Suprapubic skin (tissue), 3 donors: ENCODE data around the gene ASTN2.

Source experiments
- POLR2A ChIP-seq, 2 donors: fragments of 450-650 bp; IDR thresholded peaks; one replicate each; pipeline ENCODE4 v1.6.1; 2017; ENCODE audit warnings: antibody characterized with exemption in 2 of 2, mild to moderate bottlenecking in 2 of 2, moderate library complexity in 2 of 2
- TF ChIP-seq, protein P1 (sequence below), 2 donors: fragments of 200-600 bp in 1 of 2; fragments of 450-650 bp in 1 of 2; sonication (generic) in 1 of 2; IDR thresholded peaks; one replicate each; pipeline ENCODE4 v1.5.1; 2016 to 2019; ENCODE audit warnings: antibody characterized with exemption in 2 of 2, mild to moderate bottlenecking in 1 of 2, moderate library complexity in 1 of 2

- TF ChIP-seq, protein P1, sequence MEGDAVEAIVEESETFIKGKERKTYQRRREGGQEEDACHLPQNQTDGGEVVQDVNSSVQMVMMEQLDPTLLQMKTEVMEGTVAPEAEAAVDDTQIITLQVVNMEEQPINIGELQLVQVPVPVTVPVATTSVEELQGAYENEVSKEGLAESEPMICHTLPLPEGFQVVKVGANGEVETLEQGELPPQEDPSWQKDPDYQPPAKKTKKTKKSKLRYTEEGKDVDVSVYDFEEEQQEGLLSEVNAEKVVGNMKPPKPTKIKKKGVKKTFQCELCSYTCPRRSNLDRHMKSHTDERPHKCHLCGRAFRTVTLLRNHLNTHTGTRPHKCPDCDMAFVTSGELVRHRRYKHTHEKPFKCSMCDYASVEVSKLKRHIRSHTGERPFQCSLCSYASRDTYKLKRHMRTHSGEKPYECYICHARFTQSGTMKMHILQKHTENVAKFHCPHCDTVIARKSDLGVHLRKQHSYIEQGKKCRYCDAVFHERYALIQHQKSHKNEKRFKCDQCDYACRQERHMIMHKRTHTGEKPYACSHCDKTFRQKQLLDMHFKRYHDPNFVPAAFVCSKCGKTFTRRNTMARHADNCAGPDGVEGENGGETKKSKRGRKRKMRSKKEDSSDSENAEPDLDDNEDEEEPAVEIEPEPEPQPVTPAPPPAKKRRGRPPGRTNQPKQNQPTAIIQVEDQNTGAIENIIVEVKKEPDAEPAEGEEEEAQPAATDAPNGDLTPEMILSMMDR (IDR thresholded peaks at IDR 0.05), result no peak
- TF ChIP-seq POLR2A (IDR thresholded peaks at IDR 0.05), result no peak
These were observed 481.6 kb downstream of the ASTN2 start for GRCh38 chr9:116933251-116933650.
